Immature natural killer cell (primary cell): ENCODE results near the gene CTDSP2. TPM values are rescaled to one million over a fixed set of nuclear protein-coding genes. Genes with fewer than 3 reads are reported as not detected.
"Not testable (repeated sequence)": the region's sequence is repeated elsewhere in the genome, so short reads cannot be mapped to it uniquely, and the experiment has no call there.

ENCODE experiments used
- DNase-seq, 3 donors: peaks; one replicate each; pipeline ENCODE4 v3.0.0; 2022; ENCODE audit warnings: mixed read lengths in 1 of 3
- H3K27ac Mint-ChIP-seq, 6 donors: one replicate each; pipeline ENCODE4 v1.8.0; 2020; ENCODE audit warnings: mixed read lengths in 6 of 6, mild to moderate bottlenecking in 5 of 6, inconsistent platforms in 4 of 6, moderate library complexity in 3 of 6
- H3K27me3 Mint-ChIP-seq, 3 donors: one replicate each; pipeline ENCODE4 v1.8.0; 2020 to 2021; ENCODE audit warnings: low read depth in 3 of 3, mild to moderate bottlenecking in 3 of 3, mixed read lengths in 3 of 3, moderate library complexity in 3 of 3, inconsistent platforms in 1 of 3
- H3K36me3 Mint-ChIP-seq, 3 donors: one replicate each; pipeline ENCODE4 v1.8.0; 2020; ENCODE audit warnings: mixed read lengths in 3 of 3, inconsistent platforms in 2 of 3, mild to moderate bottlenecking in 2 of 3
- H3K4me1 Mint-ChIP-seq, 2 donors: one replicate each; pipeline ENCODE4 v1.8.0; 2020; ENCODE audit warnings: inconsistent platforms in 2 of 2, mild to moderate bottlenecking in 2 of 2, mixed read lengths in 2 of 2, moderate library complexity in 1 of 2
- H3K4me3 Mint-ChIP-seq, 5 donors: one replicate each; pipeline ENCODE4 v1.8.0; 2020; ENCODE audit warnings: mild to moderate bottlenecking in 5 of 5, mixed read lengths in 5 of 5, inconsistent platforms in 3 of 5, moderate library complexity in 3 of 5
- H3K9me3 Mint-ChIP-seq, 6 donors: one replicate each; pipeline ENCODE4 v1.8.0; 2020; ENCODE audit warnings: mild to moderate bottlenecking in 6 of 6, mixed read lengths in 6 of 6, inconsistent platforms in 4 of 6, moderate library complexity in 3 of 6
- polyA plus RNA-seq, 3 donors: library from polyadenylated mRNA; unstranded; fragments of 300-500 nt; fragmentation: Illumina TruSeq; gene quantifications; one replicate each; pipeline ENCODE4 v1.2.3, GENCODE V29; 2021

CTDSP2 gene
- polyA plus RNA-seq, 3 donors from 2014 or later = 30.6 to 51.8 (median 36.5) TPM

- H3K27ac Mint-ChIP-seq = no peak overlapping the region
- no peak overlapping the region for H3K4me3 Mint-ChIP-seq
- H3K27me3 Mint-ChIP-seq = peaks cover 4 to 9% (median 7%) of the 10 kb centered on the region in 3 donors
- DNase-seq = no peak
- no peaks in the 10 kb centered on the region for H3K36me3 Mint-ChIP-seq
- H3K4me1 Mint-ChIP-seq = peaks cover 3 to 7% of the 10 kb centered on the region in 2 donors
- H3K9me3 Mint-ChIP-seq = peaks cover 0 to 2% (median 0%) of the 10 kb centered on the region in 6 donors
Measured at GRCh38 chr12:57869927-57870318, 23.4 kb upstream of the CTDSP2 start.

GRCh38 chr12:57869298-57869926 lies 22.9 kb upstream of the CTDSP2 start:
- Mint-ChIP-seq H3K27ac (no peak overlapping the region), H3K36me3 (no peaks in the 10 kb centered on the region), H3K4me3 (no peak overlapping the region), H3K9me3 (peaks cover 0 to 2% (median 0%) of the 10 kb centered on the region in 6 donors), H3K27me3 (peaks cover 5 to 13% (median 12%) of the 10 kb centered on the region in 3 donors), H3K4me1 (peaks cover 6 to 11% of the 10 kb centered on the region in 2 donors)
- DNase-seq = no peak

DNA sequence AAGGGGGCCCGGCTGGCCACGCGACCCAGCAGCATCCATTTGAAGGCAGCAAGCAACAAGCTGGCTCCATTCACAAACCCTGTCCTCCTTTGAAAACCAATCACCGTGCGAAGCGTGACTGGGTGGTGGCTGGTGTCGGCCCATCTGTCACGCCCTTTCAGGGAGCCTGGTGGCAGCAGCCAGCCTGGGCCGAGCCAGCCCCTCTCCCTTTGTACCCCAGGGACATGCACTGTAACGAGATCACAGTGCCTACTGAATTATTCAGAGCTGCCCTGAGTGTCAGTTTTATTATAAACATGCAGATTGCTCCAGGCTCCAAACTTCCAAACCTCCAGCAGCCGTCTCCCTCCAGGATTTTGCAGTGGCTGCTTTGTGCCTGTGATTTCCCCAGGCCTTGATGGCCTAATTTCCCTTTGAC lies 22.3 kb upstream of the CTDSP2 start:
- H3K27me3 Mint-ChIP-seq = peaks cover 5 to 13% (median 11%) of the 10 kb centered on the region in 3 donors
- DNase-seq = no peak
- H3K4me1 Mint-ChIP-seq = peaks cover 6 to 11% of the 10 kb centered on the region in 2 donors
- no peak overlapping the region for H3K4me3 Mint-ChIP-seq
- peaks cover 0 to 2% (median 0%) of the 10 kb centered on the region in 6 donors for H3K9me3 Mint-ChIP-seq
- H3K27ac Mint-ChIP-seq = no peak overlapping the region
- no peaks in the 10 kb centered on the region for H3K36me3 Mint-ChIP-seq

DNA sequence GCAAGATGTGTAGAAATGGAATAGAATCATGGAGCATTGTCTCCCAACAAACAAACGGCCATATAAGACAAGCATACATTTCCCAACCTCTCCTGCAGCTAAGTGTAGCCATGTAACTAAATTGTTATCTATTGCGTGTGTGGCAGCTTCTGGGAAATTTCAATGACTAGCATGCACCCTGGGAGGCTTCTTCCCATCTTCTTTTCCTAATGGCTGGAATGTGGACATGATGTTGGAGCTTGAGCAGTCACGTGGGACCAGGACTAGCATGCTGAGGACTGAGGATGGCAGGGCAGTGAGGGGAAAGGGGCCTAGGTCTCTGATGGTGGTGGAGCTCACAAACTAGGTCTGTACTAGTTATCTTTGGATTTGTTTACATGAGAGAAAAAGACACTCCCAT lies 21.7 kb upstream of the CTDSP2 start:
- Mint-ChIP-seq H3K4me3 (no peak overlapping the region), H3K9me3 (peaks cover 0 to 2% (median 0%) of the 10 kb centered on the region in 6 donors), H3K27ac (no peak overlapping the region), H3K4me1 (peaks cover 6 to 11% of the 10 kb centered on the region in 2 donors), H3K27me3 (peaks cover 5 to 14% (median 11%) of the 10 kb centered on the region in 3 donors), H3K36me3 (no peaks in the 10 kb centered on the region)
- DNase-seq = no peak

- Mint-ChIP-seq H3K4me1 (peaks cover 6 to 11% of the 10 kb centered on the region in 2 donors), H3K27ac (no peak overlapping the region), H3K9me3 (peaks cover 0 to 2% (median 0%) of the 10 kb centered on the region in 6 donors), H3K4me3 (no peak overlapping the region), H3K27me3 (peaks cover 5 to 25% (median 11%) of the 10 kb centered on the region in 3 donors), H3K36me3 (no peaks in the 10 kb centered on the region)
- no peak for DNase-seq
Measured at GRCh38 chr12:57866308-57867019, 19.9 kb upstream of the CTDSP2 start.

GRCh38 chr12:57865084-57865751 lies 18.7 kb upstream of the CTDSP2 start:
- DNase-seq = no peak

GRCh38 chr12:57864442-57865083 lies 18.0 kb upstream of the CTDSP2 start:
- H3K27ac Mint-ChIP-seq = no peak overlapping the region
- H3K4me1 Mint-ChIP-seq = peaks cover 6 to 11% of the 10 kb centered on the region in 2 donors
- H3K9me3 Mint-ChIP-seq = peaks cover 0 to 2% (median 0%) of the 10 kb centered on the region in 6 donors
- peaks cover 5 to 31% (median 11%) of the 10 kb centered on the region in 3 donors for H3K27me3 Mint-ChIP-seq
- no peak for DNase-seq
- H3K36me3 Mint-ChIP-seq = no peaks in the 10 kb centered on the region
- H3K4me3 Mint-ChIP-seq = peak overlapping the region; percentile 40 to 67 (median 61)

More at GRCh38 chr12:57865084-57865751, 18.7 kb upstream of the CTDSP2 start:
- peak overlapping the region; percentile 71 to 85 (median 74) for H3K4me3 Mint-ChIP-seq
- H3K27ac Mint-ChIP-seq = no peak overlapping the region
- H3K9me3 Mint-ChIP-seq = peaks cover 0 to 2% (median 0%) of the 10 kb centered on the region in 6 donors
- H3K4me1 Mint-ChIP-seq = peaks cover 6 to 11% of the 10 kb centered on the region in 2 donors
- no peaks in the 10 kb centered on the region for H3K36me3 Mint-ChIP-seq
- H3K27me3 Mint-ChIP-seq = peaks cover 5 to 28% (median 11%) of the 10 kb centered on the region in 3 donors

DNA sequence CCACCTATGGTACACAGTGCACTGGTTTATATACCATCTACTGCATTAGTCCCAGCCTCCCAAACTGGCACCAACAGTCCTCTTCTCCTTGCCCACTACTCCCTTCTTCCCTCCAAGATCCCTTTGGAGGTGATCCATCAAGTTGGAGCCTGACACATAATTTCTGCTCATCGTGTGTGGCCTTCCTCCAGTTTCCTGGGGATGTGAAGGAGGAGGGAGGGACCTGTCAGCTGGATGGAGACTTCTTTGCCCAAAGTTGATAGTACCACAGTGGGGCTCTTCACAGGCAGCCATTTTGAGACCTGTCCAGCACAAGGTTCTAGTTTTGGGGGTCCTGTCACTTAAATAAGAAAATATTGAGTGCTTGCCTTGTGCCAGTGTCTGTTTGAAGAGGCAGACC lies 17.1 kb upstream of the CTDSP2 start:
- peaks cover 3 to 28% (median 11%) of the 10 kb centered on the region in 3 donors for H3K27me3 Mint-ChIP-seq
- H3K4me3 Mint-ChIP-seq = no peak overlapping the region
- H3K36me3 Mint-ChIP-seq = no peaks in the 10 kb centered on the region
- H3K9me3 Mint-ChIP-seq = peaks cover 0 to 2% (median 0%) of the 10 kb centered on the region in 6 donors
- no peak overlapping the region for H3K27ac Mint-ChIP-seq
- H3K4me1 Mint-ChIP-seq = peaks cover 6 to 11% of the 10 kb centered on the region in 2 donors
- DNase-seq = no peak

DNA sequence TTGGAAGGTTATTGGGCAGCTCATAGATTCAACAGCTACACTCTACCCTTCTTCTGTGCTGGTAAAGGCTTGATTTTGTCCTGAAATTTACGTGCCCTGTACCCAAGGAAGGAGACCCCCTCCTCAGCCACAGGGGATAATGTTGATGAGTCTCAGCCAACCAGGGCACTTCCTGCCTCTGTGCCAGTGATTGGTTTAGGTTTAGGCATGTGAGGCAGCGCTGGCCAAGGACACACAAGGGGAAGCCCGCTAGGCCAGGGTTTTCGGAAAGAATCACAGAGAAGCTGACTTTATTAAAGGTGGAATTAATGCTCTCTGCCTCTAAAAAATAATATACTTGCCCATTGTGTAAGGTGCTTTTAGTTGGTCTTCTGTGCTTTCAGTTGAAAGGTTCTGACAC lies 15.4 kb upstream of the CTDSP2 start:
- H3K27ac Mint-ChIP-seq = no peak overlapping the region
- H3K4me3 Mint-ChIP-seq = no peak overlapping the region
- peaks cover 0 to 4% (median 0%) of the 10 kb centered on the region in 6 donors for H3K9me3 Mint-ChIP-seq
- H3K4me1 Mint-ChIP-seq = peaks cover 6 to 11% of the 10 kb centered on the region in 2 donors
- DNase-seq = no peak
- H3K36me3 Mint-ChIP-seq = no peaks in the 10 kb centered on the region
- H3K27me3 Mint-ChIP-seq = peaks cover 3 to 34% (median 10%) of the 10 kb centered on the region in 3 donors

DNA sequence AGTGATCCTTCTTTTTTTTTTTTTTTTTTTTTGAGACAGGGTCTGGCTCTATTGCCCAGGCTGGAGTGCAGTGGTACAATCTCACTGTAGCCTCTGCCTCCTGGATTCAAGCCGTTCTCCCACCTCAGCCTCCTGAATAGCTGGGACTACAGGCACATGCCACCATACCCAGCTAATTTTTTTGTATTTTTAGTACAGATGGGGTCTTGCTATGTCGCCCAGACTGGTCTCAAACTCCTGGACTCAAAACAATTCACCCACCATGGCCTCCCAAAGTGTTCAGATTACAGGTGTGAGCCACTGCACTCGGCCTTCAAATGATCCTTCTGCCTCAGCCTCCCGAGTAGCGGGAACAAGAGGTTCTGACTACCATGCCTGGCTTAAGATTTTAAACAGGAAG lies 14.4 kb upstream of the CTDSP2 start:
- H3K9me3 Mint-ChIP-seq, H3K4me3 Mint-ChIP-seq, DNase-seq, H3K27ac Mint-ChIP-seq, H3K36me3 Mint-ChIP-seq: not testable (repeated sequence)
- Mint-ChIP-seq H3K4me1 (peaks cover 6 to 11% of the 10 kb centered on the region in 2 donors), H3K27me3 (peaks cover 5 to 37% (median 10%) of the 10 kb centered on the region in 3 donors)

DNA sequence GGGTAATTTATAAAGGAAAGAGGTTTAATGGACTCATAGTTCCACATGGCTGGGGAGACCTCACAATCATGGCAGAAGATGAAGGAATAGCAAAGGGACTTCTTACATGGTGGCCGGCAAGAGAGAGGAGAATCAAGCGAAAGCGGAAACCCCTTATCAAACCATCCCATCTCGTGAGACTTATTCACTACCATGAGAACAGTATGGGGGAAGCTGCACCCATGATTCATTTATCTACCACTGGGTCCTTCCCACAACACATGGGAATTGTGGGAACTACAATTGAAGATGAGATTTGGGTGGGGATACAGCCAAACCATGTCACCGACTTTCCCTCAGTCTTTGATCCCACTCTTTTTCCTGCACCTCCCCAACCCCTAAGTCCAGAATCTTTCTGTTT lies 12.6 kb upstream of the CTDSP2 start:
- H3K27me3 Mint-ChIP-seq = peaks cover 3 to 34% (median 5%) of the 10 kb centered on the region in 3 donors
- DNase-seq = no peak
- H3K9me3 Mint-ChIP-seq = peaks cover 0 to 1% (median 0%) of the 10 kb centered on the region in 6 donors
- H3K4me3 Mint-ChIP-seq = no peak overlapping the region
- H3K27ac Mint-ChIP-seq = no peak overlapping the region
- no peaks in the 10 kb centered on the region for H3K4me1 Mint-ChIP-seq
- H3K36me3 Mint-ChIP-seq = no peaks in the 10 kb centered on the region

GRCh38 chr12:57858123-57858522 lies 11.6 kb upstream of the CTDSP2 start:
- H3K4me1 Mint-ChIP-seq = not testable (repeated sequence)
- H3K27me3 Mint-ChIP-seq = peaks cover 4 to 36% (median 5%) of the 10 kb centered on the region in 3 donors

DNA sequence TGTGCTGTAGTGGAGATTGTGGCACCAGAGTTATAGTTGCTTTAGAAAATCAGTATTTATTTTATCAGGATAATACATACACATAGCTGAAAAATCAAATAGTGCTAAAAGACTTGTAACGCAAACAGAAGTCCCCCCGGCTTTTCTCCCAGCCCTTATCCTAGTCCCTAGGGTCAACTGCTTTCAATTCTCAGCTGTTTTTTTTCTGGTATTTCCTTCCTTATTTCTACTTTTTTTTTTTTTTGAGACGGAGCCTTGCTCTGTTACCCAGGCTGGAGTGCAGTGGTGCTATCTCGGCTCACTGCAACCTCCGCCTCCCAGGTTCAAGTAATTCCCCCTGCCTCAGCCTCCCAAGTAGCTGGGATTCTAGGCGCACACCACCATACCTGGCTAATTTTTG lies 8.4 kb upstream of the CTDSP2 start:
- H3K27me3 Mint-ChIP-seq = peaks cover 6 to 30% (median 8%) of the 10 kb centered on the region in 3 donors
- DNase-seq = no peak
- no peak overlapping the region for H3K27ac Mint-ChIP-seq
- H3K9me3 Mint-ChIP-seq = peaks cover 0 to 1% (median 0%) of the 10 kb centered on the region in 6 donors
- no peaks in the 10 kb centered on the region for H3K4me1 Mint-ChIP-seq
- no peaks in the 10 kb centered on the region for H3K36me3 Mint-ChIP-seq
- H3K4me3 Mint-ChIP-seq = no peak overlapping the region

More at GRCh38 chr12:57858123-57858522, 11.6 kb upstream of the CTDSP2 start:
- H3K36me3 Mint-ChIP-seq, H3K27ac Mint-ChIP-seq, H3K4me3 Mint-ChIP-seq, DNase-seq, H3K9me3 Mint-ChIP-seq: not testable (repeated sequence)
